Dermis microvascular lymphatic vessel endothelial cell (primary cell): ENCODE results near the gene GRAP2. TPM values are rescaled to one million over a fixed set of nuclear protein-coding genes. Genes with fewer than 3 reads are reported as not detected.
"Not testable (repeated sequence)": the region's sequence is repeated elsewhere in the genome, so short reads cannot be mapped to it uniquely, and the experiment has no call there.

Source experiments
- DNase-seq, 2 donors: peaks; one replicate each; pipeline versions ENCODE4 v3.0.0 to v3.0.0-alpha.2; 2010; ENCODE audit warnings: low read depth in 2 of 2
- total RNA-seq: library from RNA; depleted of rRNA; stranded (reverse); fragments of >200 nt; gene quantifications from 2 replicates; pipeline ENCODE4 v1.2.1, GENCODE V29; 2014

GRAP2 gene
- total RNA-seq: not detected in 2 replicates

- no peak for DNase-seq
Observed at GRCh38 chr22:39900306-39901227, at the start of gene GRAP2. GRAP2 (plus strand) TSS chr22:39901084; CDS start chr22:39947107, 46,023 bp downstream.

DNA sequence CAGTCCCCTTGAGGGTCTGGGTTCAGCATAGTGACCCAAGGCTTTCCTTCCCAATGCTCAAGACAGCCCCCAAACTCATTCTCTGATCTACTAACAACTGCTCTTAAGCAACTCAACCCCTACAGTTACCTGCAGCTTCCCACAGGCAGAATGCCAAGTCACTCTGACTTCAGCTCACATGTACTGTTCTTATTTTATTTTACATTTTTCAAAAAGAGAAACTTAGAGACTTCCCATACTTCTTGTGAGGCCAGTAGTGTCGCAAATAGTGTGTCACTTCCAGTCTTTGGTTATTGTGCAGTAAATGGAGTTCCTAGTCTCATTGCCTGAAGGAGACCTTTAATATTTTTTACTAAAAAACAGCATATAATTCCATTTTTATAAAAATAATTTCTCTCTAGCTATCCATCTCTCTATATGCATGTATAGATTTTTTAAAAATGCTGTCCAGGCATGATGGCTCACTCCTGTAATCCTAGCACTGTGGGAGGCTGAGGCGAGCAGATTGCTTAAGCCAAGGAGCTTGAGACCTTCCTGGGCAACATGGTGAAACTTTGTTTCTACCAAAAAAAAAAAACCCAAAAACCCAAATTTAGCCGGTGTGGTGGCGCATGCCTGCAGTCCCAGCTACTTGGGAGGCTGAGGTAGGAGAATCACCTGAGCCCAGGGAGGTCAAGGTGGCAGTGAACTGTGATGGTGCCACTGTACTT is 49.1 kb upstream of the GRAP2 start:
- DNase-seq: no peak

DNA sequence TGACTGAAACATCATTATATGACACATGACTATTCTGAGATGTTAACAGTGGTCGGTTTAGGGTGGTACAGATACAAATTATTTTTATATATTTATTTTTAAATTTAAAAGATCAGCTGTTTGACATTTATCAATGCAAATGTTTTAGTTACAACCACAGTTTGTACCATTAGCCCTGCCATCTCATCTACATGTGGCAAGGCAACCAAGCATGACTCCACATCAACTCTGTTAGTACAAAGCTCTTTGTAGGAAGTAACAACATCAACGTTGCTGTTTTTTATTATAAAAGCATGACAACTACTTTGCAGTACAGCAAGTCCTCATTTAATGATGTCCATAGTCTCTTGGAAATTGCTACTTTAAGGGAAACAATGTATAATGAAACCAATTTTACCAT is 48.1 kb upstream of the GRAP2 start:
- no peak for DNase-seq

GRCh38 chr22:39856588-39856987 is 44.3 kb upstream of the GRAP2 start:
- DNase-seq: no peak

DNA sequence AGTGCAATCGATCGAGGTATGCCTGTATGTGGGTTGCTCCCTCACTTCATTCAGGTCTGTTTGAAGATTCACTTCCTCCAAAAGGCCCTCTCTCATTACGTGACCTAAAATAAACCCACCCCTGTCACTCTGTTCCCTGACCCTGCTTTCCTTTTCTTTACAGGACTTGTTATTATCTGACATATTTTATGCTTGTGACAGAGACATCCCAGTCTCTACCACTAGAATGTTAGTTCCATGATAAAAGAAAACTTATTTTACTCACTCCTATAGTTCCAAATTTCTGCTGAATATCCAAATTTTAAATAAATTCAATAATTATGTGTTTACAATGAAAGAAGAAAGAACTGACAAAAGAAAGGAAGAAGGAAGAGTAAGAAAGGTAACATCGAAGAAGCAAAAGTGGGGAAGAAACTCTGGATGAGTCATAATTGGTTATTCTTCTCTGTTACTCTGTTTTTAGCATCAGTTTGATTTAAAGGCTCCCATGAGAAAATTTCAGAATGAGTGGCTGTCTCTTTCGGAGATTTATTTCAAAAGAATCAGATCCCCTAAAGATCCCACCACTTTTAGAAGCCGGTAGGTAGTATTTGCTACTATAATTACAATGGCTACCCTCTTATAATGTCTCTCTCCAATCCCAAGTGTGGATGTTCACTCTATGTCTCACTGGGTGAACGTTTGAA is 40.8 kb upstream of the GRAP2 start:
- no peak for DNase-seq

DNA sequence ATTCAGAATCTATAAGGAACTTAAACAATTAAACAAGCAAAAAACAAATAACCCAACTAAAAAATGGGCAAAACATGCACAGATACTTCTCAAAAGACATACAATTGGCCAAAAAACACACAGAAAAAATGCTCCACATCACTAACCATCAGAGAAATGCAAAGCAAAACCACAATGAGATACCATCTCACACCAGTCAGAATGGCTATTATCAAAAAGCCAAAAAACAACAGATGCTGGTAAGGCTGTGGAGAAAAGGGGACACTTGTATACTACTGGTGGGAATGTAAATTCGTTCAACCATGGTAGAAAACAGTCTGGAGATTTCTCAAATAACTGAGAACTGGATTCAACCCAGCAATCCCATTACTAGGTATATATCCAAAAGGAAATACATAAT is 32.1 kb upstream of the GRAP2 start:
- no peak for DNase-seq

- not testable (repeated sequence) for DNase-seq
Observed at GRCh38 chr22:39869797-39870196, 31.1 kb upstream of the GRAP2 start.

- no peak for DNase-seq
Observed at GRCh38 chr22:39871008-39871798, 29.7 kb upstream of the GRAP2 start.

- DNase-seq: no peak
Observed at GRCh38 chr22:39872548-39872947, 28.3 kb upstream of the GRAP2 start.

GRCh38 chr22:39873965-39874364 is 26.9 kb upstream of the GRAP2 start:
- no peak for DNase-seq

GRCh38 chr22:39875176-39875885 is 25.6 kb upstream of the GRAP2 start:
- DNase-seq: peak in 1 of 2 donors; percentile 3

GRCh38 chr22:39877079-39877845 is 23.6 kb upstream of the GRAP2 start:
- DNase-seq: no peak

DNA sequence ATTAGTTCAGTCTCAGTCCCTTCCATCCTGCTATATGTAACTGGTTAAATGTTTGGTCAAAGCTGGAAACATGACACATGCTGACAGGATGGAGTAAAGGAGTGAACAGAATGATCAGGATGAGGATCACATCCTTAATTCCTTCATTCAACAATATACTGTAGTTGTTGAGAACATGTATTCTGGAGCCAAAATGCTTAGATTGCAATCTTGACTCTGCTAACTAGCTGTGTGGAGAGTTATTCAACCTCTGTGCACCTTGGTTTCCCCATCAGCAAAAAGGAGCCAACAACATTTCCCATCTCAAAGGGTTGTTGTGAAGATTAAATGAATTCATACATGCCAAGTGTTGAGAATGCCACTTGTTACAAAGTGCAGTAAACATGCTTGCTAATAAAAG is 20.2 kb upstream of the GRAP2 start:
- DNase-seq: no peak

- DNase-seq: no peak
Observed at GRCh38 chr22:39883057-39883456, 17.8 kb upstream of the GRAP2 start.

DNA sequence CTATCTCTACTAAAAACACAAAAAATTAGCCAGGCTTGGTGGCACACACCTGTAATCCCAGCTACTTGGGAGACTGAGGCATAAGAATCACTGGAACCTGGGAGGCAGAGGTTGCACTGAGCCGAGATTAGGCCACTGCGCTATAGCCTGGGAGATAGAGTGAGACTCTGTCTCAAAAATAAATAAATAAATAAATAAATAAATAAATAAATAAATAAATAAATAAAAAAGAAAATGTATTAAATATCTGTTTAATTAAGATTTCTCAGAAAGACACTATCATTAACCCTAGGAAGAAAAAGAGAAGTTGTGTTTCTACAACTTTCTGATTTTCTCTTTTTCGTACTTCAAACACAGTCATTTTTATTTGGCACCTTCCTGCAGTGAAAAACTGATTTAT is 11.0 kb upstream of the GRAP2 start:
- DNase-seq: not testable (repeated sequence)

DNA sequence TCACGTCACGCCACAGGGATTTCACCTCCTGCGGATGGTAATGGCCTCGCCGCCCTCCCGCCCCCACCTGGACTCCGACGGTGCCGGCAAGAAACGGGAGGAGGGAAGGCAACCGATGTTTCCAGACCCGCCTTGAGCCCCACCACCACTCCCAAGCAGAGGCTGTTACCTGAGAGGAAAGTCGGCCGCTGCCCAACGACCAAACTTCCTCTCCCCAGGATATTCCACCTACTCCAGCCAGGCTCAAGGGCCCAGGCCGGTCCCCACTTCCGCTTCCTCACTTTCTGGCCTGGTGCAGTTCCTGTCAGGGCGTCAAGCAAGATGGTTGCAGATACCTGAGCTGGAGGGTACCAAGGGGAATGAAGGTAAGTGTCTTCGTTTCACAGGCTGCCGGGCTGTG is 7.4 kb upstream of the GRAP2 start, which contains the start of gene ENTHD1:
Gene ENTHD1 (minus strand): TSS at position 235 of the 400 bp plus-strand sequence. CDS start 6,012 bp downstream, outside the sequence.
- DNase-seq: no peak

DNA sequence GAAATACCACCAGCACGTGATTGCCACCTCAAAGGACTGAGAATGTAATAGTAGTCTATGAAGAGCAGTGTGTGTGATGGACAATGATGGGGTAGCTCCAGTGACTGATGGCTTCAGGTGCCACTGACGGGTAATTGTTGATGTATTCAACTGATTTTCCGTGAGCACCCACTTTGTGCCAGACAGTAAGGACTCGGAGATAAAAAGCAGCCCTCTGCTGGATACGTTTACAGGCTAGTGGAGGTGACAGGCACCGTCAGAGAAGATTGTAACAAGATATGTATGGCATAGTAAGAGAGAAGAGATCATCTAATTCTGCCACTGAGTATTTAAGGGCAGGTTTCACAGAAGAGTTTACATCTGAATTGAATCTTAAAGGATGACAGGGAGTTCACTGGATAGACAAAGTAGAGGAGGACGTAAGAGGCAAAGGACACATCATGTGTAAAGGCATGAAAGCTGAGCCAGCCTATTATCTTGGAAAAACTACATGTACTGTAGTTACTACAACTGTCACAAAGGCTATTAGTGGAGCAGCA is 6.3 kb upstream of the GRAP2 start:
- no peak for DNase-seq

GRCh38 chr22:39895682-39896081 is 5.2 kb upstream of the GRAP2 start:
- DNase-seq: no peak

DNA sequence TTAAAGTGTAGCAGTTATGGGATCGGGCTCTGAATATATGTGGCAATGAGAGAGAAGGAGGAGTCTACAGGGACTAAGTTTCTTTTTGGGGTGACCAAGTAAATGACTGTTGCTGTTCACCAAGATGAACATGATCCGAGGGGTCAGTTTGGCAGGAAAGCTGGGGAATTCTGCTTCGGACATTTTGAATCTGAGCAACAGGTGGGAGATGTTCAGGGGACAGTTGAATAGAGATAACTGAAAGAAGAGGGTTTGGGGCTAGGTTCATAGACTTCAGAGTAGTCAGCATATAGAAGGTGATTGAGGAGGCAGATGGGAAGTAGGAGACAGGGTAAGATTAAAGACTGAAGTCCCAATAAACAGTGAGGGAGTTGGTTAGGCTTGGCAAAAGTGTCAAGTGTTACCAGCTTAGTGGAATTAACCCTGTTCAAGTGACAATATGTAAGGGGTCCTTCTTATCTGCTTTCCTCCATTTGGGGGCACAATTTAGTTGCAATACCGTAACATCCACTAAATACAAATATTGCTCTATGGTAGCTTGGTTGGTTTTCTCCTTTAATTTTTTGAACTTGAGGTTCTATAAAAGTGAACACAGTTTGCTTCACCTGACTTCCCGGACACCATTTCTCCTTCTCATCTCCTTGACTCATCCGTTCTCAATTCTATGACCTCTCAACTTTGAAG is 4.4 kb upstream of the GRAP2 start:
- no peak for DNase-seq
